ENCODE results near the gene HOXB4.

DNA sequence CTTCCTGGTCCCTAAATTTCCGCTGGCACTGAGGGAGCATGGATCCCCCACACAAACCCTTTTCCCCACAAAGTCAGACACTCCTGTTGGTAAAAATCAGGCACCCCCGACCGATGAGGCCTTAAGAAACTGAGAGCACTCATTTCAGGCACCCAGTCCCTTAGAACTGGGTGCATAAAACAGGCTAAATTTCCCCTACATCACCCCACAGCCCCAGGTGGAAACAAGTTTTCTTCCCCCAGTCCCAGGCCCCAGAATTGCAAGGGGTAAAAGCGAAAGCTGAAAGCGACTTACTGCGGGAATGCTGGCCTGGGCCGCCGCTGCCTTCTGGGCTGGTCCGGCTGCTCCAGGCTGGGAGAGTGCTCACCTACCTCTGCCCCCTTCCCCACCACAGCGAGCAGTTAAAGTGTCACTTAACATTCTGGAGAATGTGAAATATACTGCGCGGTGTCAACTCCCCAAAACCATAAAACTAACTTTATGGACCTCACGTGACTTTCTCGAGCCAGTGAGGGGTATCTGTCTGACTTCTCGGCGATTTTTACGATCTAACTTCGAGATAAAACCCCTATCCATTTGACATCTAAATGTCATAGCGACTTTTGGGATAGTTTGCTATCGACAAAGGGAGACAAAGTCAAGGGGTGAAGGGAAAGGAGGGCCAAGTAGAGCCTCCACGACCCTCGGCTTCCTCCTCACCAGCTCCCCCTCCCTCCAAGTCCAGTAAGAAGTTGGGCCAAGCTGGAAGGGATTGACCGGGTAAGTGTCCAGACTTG, 11.9 kb upstream of the HOXB4 start, which contains the start of gene HOXB3:
- TF ChIP-seq EP300 (IDR thresholded peaks at IDR 0.05) (no peak), POLR2A (IDR thresholded peaks at IDR 0.05) (no peak)
- TF ChIP-seq, protein P1, sequence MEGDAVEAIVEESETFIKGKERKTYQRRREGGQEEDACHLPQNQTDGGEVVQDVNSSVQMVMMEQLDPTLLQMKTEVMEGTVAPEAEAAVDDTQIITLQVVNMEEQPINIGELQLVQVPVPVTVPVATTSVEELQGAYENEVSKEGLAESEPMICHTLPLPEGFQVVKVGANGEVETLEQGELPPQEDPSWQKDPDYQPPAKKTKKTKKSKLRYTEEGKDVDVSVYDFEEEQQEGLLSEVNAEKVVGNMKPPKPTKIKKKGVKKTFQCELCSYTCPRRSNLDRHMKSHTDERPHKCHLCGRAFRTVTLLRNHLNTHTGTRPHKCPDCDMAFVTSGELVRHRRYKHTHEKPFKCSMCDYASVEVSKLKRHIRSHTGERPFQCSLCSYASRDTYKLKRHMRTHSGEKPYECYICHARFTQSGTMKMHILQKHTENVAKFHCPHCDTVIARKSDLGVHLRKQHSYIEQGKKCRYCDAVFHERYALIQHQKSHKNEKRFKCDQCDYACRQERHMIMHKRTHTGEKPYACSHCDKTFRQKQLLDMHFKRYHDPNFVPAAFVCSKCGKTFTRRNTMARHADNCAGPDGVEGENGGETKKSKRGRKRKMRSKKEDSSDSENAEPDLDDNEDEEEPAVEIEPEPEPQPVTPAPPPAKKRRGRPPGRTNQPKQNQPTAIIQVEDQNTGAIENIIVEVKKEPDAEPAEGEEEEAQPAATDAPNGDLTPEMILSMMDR (IDR thresholded peaks at IDR 0.05), result no peak
